Fibroblast of lung (primary cell): ENCODE results near the gene JAZF1. TPM values are rescaled to one million over a fixed set of nuclear protein-coding genes. Genes with fewer than 3 reads are reported as not detected.
A peak's percentile ranks its signal among the peaks of the same experiment; 100 is the strongest.

Experiments used
- DNase-seq, 2 donors: peaks; one replicate each; pipeline versions ENCODE4 v3.0.0 to v3.0.0-alpha.2; 2010; ENCODE audit warnings: low read depth in 2 of 2
- H2AFZ ChIP-seq: 2 replicates; pipeline ENCODE4 v1.5.1; 2012; ENCODE audit warnings: low read length, control low read depth, inconsistent platforms
- H3K27ac ChIP-seq: 2 replicates; pipeline ENCODE4 v1.5.1; 2011; ENCODE audit warnings: low read length, control low read depth; ENCODE audit not compliant: insufficient read depth
- H3K27me3 ChIP-seq: 2 replicates; pipeline ENCODE4 v1.5.1; 2011; ENCODE audit warnings: mild to moderate bottlenecking, low read length; ENCODE audit not compliant: control insufficient read depth, insufficient read depth
- H3K36me3 ChIP-seq: 2 replicates; pipeline ENCODE4 v1.5.1; 2011; ENCODE audit warnings: low read length; ENCODE audit not compliant: control insufficient read depth, insufficient read depth
- H3K4me1 ChIP-seq: 2 replicates; pipeline ENCODE4 v1.5.1; 2011; ENCODE audit warnings: low read length; ENCODE audit not compliant: control insufficient read depth, insufficient read depth; ENCODE audit errors: extremely low read depth
- H3K4me2 ChIP-seq: 2 replicates; pipeline ENCODE4 v1.5.1; 2011; ENCODE audit warnings: low read length, control low read depth; ENCODE audit not compliant: insufficient read depth; ENCODE audit errors: extremely low read depth
- H3K4me3 ChIP-seq, 4 experiments: fragments of 200-600 bp in 1 of 4; sonication (generic) in 1 of 4; replicated peaks in 1 of 4; 2 replicates each; pipeline ENCODE4 v1.5.1; 2011 to 2016; ENCODE audit warnings: low read length in 4 of 4, low read depth in 3 of 4, mild to moderate bottlenecking in 3 of 4, control low read depth in 2 of 4, inconsistent platforms in 1 of 4, mixed read lengths in 1 of 4; ENCODE audit not compliant: insufficient read depth in 1 of 4; ENCODE audit errors: control extremely low read depth in 1 of 4
- H3K79me2 ChIP-seq: 2 replicates; pipeline ENCODE4 v1.5.1; 2012; ENCODE audit warnings: mild to moderate bottlenecking, low read length, inconsistent platforms; ENCODE audit not compliant: control insufficient read depth, insufficient read depth
- H3K9ac ChIP-seq: 2 replicates; pipeline ENCODE4 v1.5.1; 2011; ENCODE audit warnings: mild to moderate bottlenecking, low read length, control low read depth; ENCODE audit not compliant: insufficient read depth
- H3K9me3 ChIP-seq: 2 replicates; pipeline ENCODE4 v1.5.1; 2012; ENCODE audit warnings: low read depth, low read length; ENCODE audit not compliant: control insufficient read depth, insufficient read depth
- H4K20me1 ChIP-seq: 2 replicates; pipeline ENCODE4 v1.5.1; 2011; ENCODE audit warnings: low read length; ENCODE audit not compliant: control insufficient read depth, insufficient read depth; ENCODE audit errors: extremely low read depth
- CTCF ChIP-seq, 2 donors: IDR thresholded peaks in 1 of 2; conservative IDR thresholded peaks in 1 of 2; 1 replicate in 1 of 2; 2 replicates in 1 of 2; pipeline ENCODE4 v1.5.1; 2011 to 2012; ENCODE audit warnings: low read length in 2 of 2, control low read depth in 1 of 2, inconsistent platforms in 1 of 2, low read depth in 1 of 2, mild to moderate bottlenecking in 1 of 2
- EZH2 ChIP-seq: IDR thresholded peaks from 2 replicates; pipeline ENCODE4 v1.5.1; 2012; ENCODE audit warnings: low read length, control low read depth, mild to moderate bottlenecking; ENCODE audit errors: missing control alignments
- polyA plus RNA-seq, 2 donors: library from polyadenylated mRNA; depleted of rRNA in 1 of 2; stranded (reverse) in 1 of 2; unstranded in 1 of 2; fragments of >200 nt; gene quantifications; 2 replicates each; pipeline ENCODE4 v1.2.1, GENCODE V29; 2011 to 2012; ENCODE audit warnings: missing spikeins in 1 of 2
- total RNA-seq: library from RNA; depleted of rRNA; stranded (reverse); fragments of >200 nt; gene quantifications from 2 replicates; pipeline ENCODE4 v1.2.1, GENCODE V29; 2014

JAZF1 gene
- total and polyA plus RNA-seq, 2 donors (not counting 1 experiment from before 2014, with no cell fraction given): 9.1 to 9.3 TPM

- Histone ChIP-seq H3K9me3 (no peaks in the 10 kb centered on the region), H3K79me2 (no peaks in the 10 kb centered on the region), H3K4me3 (no peak overlapping the region), H4K20me1 (no peaks in the 10 kb centered on the region), H3K9ac (no peak overlapping the region), H3K27me3 (no peaks in the 10 kb centered on the region), H3K4me1 (no peaks in the 10 kb centered on the region), H3K36me3 (no peaks in the 10 kb centered on the region), H2AFZ (no peak overlapping the region), H3K27ac (no peak overlapping the region), H3K4me2 (no peak overlapping the region)
- TF ChIP-seq CTCF (conservative IDR thresholded peaks at IDR 0.05 in 1 of 2, IDR thresholded peaks at IDR 0.05 in 1 of 2; ENCODE audit: low read depth in 1 of 2, low read length in 2 of 2) (no peak), EZH2 (no peak)
- DNase-seq: no peak
Observed at GRCh38 chr7:28136420-28136819, 44.2 kb downstream of the JAZF1 start.

- no peak for DNase-seq
- H3K27ac ChIP-seq: no peak overlapping the region
- no peak overlapping the region for H3K9ac ChIP-seq
- H2AFZ ChIP-seq: no peak overlapping the region
- H3K36me3 ChIP-seq: no peaks in the 10 kb centered on the region
- H3K79me2 ChIP-seq: no peaks in the 10 kb centered on the region
- H3K4me1 ChIP-seq: no peaks in the 10 kb centered on the region
- H3K9me3 ChIP-seq: no peaks in the 10 kb centered on the region
- H3K4me2 ChIP-seq: no peak overlapping the region
- no peaks in the 10 kb centered on the region for H3K27me3 ChIP-seq
- H4K20me1 ChIP-seq: no peaks in the 10 kb centered on the region
- no peak overlapping the region for H3K4me3 ChIP-seq
- TF ChIP-seq EZH2 (no peak), CTCF (conservative IDR thresholded peaks at IDR 0.05 in 1 of 2, IDR thresholded peaks at IDR 0.05 in 1 of 2; ENCODE audit: low read depth in 1 of 2, low read length in 2 of 2) (no peak)
Observed at GRCh38 chr7:28135760-28136159, 44.8 kb downstream of the JAZF1 start.

- Histone ChIP-seq H4K20me1 (no peaks in the 10 kb centered on the region), H3K36me3 (no peaks in the 10 kb centered on the region), H3K4me1 (no peaks in the 10 kb centered on the region), H3K27me3 (no peaks in the 10 kb centered on the region), H3K79me2 (no peaks in the 10 kb centered on the region), H3K9me3 (no peaks in the 10 kb centered on the region), H3K9ac (no peak overlapping the region), H2AFZ (no peak overlapping the region), H3K27ac (no peak overlapping the region), H3K4me2 (no peak overlapping the region), H3K4me3 (no peak overlapping the region)
- TF ChIP-seq EZH2 (no peak), CTCF (conservative IDR thresholded peaks at IDR 0.05 in 1 of 2, IDR thresholded peaks at IDR 0.05 in 1 of 2; ENCODE audit: low read depth in 1 of 2, low read length in 2 of 2) (no peak)
- DNase-seq: peak; percentile 12 to 39
Observed at GRCh38 chr7:28135315-28135714, 45.3 kb downstream of the JAZF1 start.
